Nephron progenitor cell (in vitro differentiated cells): ENCODE results near the gene ARF5.
"Not testable (repeated sequence)": the region's sequence is repeated elsewhere in the genome, so short reads cannot be mapped to it uniquely, and the experiment has no call there.

Source experiments
- DNase-seq: peaks from one replicate; pipeline ENCODE4 v3.0.0; 2021
- H3K27ac Mint-ChIP-seq: 2 replicates; pipeline ENCODE4 v1.8.0; 2021; ENCODE audit warnings: mild to moderate bottlenecking, moderate library complexity, mixed read lengths
- H3K27me3 Mint-ChIP-seq: 2 replicates; pipeline ENCODE4 v1.8.0; 2021; ENCODE audit warnings: mild to moderate bottlenecking, low read depth, mixed read lengths; ENCODE audit not compliant: poor library complexity
- H3K36me3 Mint-ChIP-seq: 2 replicates; pipeline ENCODE4 v1.8.0; 2021; ENCODE audit warnings: low read depth, mixed read lengths
- H3K4me1 Mint-ChIP-seq: 2 replicates; pipeline ENCODE4 v1.8.0; 2021; ENCODE audit warnings: mixed read lengths
- H3K4me3 Mint-ChIP-seq: 2 replicates; pipeline ENCODE4 v1.8.0; 2021; ENCODE audit warnings: mild to moderate bottlenecking, moderate library complexity, mixed read lengths
- H3K9me3 Mint-ChIP-seq: 2 replicates; pipeline ENCODE4 v1.8.0; 2021; ENCODE audit warnings: mild to moderate bottlenecking, moderate library complexity, mixed read lengths
- TF ChIP-seq, protein P1 (sequence below): fragments of 200-600 bp; sonication (generic); IDR thresholded peaks from 2 replicates; pipeline ENCODE4 v1.5.0; 2021; ENCODE audit warnings: antibody characterized with exemption

Gene ARF5

DNA sequence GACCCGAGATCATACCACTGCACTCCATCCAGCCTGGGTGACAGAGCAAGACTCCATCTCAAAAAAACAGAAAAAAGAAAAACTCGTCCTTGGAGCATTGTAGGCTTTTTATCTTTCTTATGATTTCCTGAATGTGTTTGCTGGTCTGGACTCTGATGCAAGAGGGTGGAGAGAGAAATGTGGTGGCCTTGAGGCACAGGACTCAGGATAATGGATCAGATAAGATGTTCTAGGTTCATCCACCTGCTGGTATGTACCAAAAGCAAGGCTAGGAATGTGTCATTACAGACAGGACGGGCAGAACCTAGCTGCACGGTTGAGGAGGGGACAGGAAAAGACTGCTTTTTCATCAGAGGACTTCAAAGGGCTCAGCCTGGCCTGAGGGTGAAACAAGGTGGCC is 36.3 kb upstream of the ARF5 start:
- Mint-ChIP-seq H3K27me3 (peaks cover 14% of the 10 kb centered on the region), H3K27ac (no peak overlapping the region), H3K4me3 (no peak overlapping the region), H3K36me3 (no peaks in the 10 kb centered on the region), H3K4me1 (no peaks in the 10 kb centered on the region), H3K9me3 (peaks cover 8% of the 10 kb centered on the region)
- DNase-seq = no peak
- TF ChIP-seq, protein P1, sequence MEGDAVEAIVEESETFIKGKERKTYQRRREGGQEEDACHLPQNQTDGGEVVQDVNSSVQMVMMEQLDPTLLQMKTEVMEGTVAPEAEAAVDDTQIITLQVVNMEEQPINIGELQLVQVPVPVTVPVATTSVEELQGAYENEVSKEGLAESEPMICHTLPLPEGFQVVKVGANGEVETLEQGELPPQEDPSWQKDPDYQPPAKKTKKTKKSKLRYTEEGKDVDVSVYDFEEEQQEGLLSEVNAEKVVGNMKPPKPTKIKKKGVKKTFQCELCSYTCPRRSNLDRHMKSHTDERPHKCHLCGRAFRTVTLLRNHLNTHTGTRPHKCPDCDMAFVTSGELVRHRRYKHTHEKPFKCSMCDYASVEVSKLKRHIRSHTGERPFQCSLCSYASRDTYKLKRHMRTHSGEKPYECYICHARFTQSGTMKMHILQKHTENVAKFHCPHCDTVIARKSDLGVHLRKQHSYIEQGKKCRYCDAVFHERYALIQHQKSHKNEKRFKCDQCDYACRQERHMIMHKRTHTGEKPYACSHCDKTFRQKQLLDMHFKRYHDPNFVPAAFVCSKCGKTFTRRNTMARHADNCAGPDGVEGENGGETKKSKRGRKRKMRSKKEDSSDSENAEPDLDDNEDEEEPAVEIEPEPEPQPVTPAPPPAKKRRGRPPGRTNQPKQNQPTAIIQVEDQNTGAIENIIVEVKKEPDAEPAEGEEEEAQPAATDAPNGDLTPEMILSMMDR = no peak

DNA sequence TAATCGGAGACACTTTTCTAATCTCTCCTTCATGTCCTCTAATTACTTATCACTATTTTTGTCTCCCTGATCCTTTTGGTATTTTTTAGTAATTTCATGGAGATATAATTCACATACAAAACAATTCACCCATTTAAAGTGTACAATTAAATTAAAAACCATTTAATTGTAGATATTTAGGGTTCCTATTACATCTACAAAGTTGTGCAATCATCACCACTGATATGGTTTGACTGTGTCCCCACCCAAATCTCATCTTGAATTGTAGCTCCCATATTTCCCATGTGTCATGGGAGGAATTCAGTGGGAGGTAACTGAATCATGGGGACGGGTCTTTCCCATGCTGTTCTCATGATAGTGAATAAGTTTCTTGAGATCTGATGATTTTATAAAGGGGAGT is 31.8 kb upstream of the ARF5 start:
- no peak for DNase-seq
- peaks cover 5% of the 10 kb centered on the region for H3K9me3 Mint-ChIP-seq
- H3K36me3 Mint-ChIP-seq = no peaks in the 10 kb centered on the region
- TF ChIP-seq, protein P1 = no peak
- H3K4me3 Mint-ChIP-seq = no peak overlapping the region
- no peak overlapping the region for H3K27ac Mint-ChIP-seq
- H3K4me1 Mint-ChIP-seq = no peaks in the 10 kb centered on the region
- peaks cover 16% of the 10 kb centered on the region for H3K27me3 Mint-ChIP-seq

DNA sequence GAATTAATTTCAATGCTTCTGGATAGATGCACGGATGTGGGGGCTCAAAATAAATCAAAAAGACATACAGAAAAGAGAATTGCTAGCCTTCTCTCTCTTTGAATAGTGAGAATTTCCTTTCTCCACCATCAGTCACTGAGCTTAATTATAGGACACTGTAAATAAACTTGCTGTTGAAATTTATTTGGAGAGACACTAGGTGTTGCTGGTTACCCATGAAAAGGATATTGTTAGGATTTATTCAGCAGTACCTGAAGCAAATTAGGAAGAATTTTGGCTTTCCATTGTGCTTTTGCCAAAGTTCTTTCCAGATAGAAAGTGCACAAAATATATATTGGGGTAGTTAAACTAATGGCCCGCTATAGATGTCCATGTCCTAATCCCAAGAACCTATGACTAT is 30.4 kb upstream of the ARF5 start:
- peaks cover 5% of the 10 kb centered on the region for H3K9me3 Mint-ChIP-seq

DNA sequence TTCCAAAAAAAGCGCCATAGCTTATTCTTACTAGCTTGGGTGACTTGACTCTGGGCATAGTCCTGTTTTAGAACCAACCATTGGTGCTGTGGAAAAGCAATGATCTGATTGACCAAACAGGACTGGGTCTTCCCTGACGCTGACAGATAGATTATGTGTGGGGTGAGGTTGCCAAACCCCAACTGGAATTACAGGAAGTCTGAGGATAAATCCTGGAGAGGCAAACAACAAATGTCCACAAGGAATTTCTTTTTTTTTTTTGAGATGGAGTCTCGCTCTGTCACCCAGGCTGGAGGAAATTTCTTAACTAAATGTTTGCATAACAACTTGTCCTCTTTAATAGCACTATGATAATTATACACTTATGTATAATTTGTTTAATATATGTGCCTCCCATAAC is 22.0 kb upstream of the ARF5 start:
- Mint-ChIP-seq H3K4me1 (no peaks in the 10 kb centered on the region), H3K9me3 (peaks cover 17% of the 10 kb centered on the region), H3K27me3 (peaks cover 11% of the 10 kb centered on the region), H3K36me3 (peaks cover under 1% of the 10 kb centered on the region), H3K27ac (no peak overlapping the region), H3K4me3 (no peak overlapping the region)
- DNase-seq = no peak
- TF ChIP-seq, protein P1 = no peak

More for the DNA sequence above, 30.4 kb upstream of the ARF5 start:
- no peak overlapping the region for H3K27ac Mint-ChIP-seq
- DNase-seq = no peak
- H3K36me3 Mint-ChIP-seq = no peaks in the 10 kb centered on the region
- no peaks in the 10 kb centered on the region for H3K4me1 Mint-ChIP-seq
- H3K4me3 Mint-ChIP-seq = no peak overlapping the region
- peaks cover 12% of the 10 kb centered on the region for H3K27me3 Mint-ChIP-seq
- TF ChIP-seq, protein P1 = no peak

DNA sequence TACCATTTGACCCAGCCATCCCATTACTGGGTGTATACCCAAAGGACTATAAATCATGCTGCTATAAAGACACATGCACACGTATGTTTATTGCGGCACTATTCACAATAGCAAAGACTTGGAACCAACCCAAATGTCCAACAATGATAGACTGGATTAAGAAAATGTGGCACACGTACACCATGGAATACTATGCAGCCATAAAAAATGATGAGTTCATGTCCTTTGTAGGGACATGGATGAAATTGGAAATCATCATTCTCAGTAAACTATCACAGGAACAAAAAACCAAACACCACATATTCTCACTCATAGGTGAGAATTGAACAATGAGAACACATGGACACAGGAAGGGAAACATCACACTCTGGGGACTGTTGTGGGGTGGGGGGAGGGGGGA is 20.2 kb upstream of the ARF5 start:
- Mint-ChIP-seq H3K9me3 (peaks cover 21% of the 10 kb centered on the region), H3K27me3 (peaks cover 11% of the 10 kb centered on the region)
- H3K36me3 Mint-ChIP-seq, DNase-seq, H3K27ac Mint-ChIP-seq, H3K4me3 Mint-ChIP-seq, H3K4me1 Mint-ChIP-seq: not testable (repeated sequence)

DNA sequence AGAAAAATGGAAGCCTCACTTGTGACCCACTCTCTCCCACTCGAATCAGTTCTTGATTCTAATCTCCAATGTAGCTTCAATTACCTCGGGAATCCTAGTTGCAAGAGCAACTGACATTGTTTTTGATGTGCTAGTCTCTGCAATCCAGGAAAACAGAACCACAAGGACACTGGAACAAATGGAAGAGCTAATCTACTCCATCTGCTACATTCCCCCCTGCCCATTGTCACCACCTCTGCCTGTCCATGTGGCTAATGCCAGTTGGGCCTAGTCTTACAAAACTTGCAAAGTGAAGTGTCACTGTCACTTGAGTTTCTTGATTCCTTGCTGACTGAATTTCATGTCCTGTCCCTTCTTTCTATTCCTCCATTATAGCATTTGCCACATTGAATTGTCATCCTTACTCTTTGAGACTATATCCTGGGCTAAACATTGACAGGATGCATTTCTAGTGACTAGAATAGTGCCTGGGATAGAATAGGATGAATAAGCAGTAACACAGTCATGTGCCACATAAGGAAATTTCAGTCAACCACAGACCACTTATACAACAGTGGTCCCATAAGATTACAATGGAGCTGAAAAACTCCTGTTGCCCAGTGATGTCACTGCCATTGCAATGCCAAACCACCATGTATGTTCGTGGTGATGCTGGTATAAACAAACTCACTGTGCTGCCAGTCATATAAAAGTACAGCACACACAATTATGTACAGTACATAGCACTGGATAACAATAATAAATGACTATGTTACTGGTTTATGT is 16.3 kb upstream of the ARF5 start:
- no peak for DNase-seq
- Mint-ChIP-seq H3K27me3 (peaks cover 3% of the 10 kb centered on the region), H3K4me3 (no peak overlapping the region), H3K4me1 (no peaks in the 10 kb centered on the region), H3K9me3 (peaks cover 12% of the 10 kb centered on the region), H3K27ac (no peak overlapping the region), H3K36me3 (peaks cover 9% of the 10 kb centered on the region)
- TF ChIP-seq, protein P1 = no peak
